HEK293T (cell line): ENCODE data around the gene DDX51.

Source experiments
- CTCF ChIA-PET: fragments of 350-600 bp; formaldehyde crosslinking; extraction: SDS; loops from one replicate; lab custom pipeline; 2021; ENCODE audit warnings: antibody characterized with exemption, inconsistent platforms; lab: Yijun Ruan, JAX
- POLR2A ChIA-PET: fragments of 350-600 bp; formaldehyde crosslinking; extraction: SDS; loops from one replicate; lab custom pipeline; 2020; ENCODE audit warnings: antibody characterized with exemption, inconsistent platforms; lab: Yijun Ruan, JAX
- DNase-seq: peaks from one replicate; pipeline ENCODE4 v3.0.0; 2012; ENCODE audit warnings: mixed read lengths; ENCODE audit errors: extremely low spot score
- ARNT ChIP-seq: fragments of 450-650 bp; IDR thresholded peaks from 2 replicates; pipeline ENCODE4 v1.6.1; 2017; ENCODE audit warnings: mild to moderate bottlenecking
- BHLHE40 ChIP-seq: fragments of 450-650 bp; IDR thresholded peaks from 2 replicates; pipeline ENCODE4 v1.6.1; 2016; ENCODE audit warnings: mild to moderate bottlenecking, moderate library complexity, borderline replicate concordance
- CTBP1 ChIP-seq: fragments of 450-650 bp; IDR thresholded peaks from 2 replicates; pipeline ENCODE4 v1.6.1; 2016; ENCODE audit warnings: borderline replicate concordance
- ELF4 ChIP-seq: fragments of 450-650 bp; IDR thresholded peaks from 2 replicates; pipeline ENCODE4 v1.6.1; 2017; ENCODE audit warnings: antibody characterized with exemption
- FOXA1 ChIP-seq: fragments of 450-650 bp; IDR thresholded peaks from 2 replicates; pipeline ENCODE4 v1.6.1; 2016; ENCODE audit warnings: mild to moderate bottlenecking
- FOXK2 ChIP-seq: fragments of 450-650 bp; IDR thresholded peaks from 2 replicates; pipeline ENCODE4 v1.6.1; 2016; ENCODE audit warnings: mild to moderate bottlenecking
- FOXM1 ChIP-seq: fragments of 450-650 bp; IDR thresholded peaks from 2 replicates; pipeline ENCODE4 v1.6.1; 2017; ENCODE audit warnings: mild to moderate bottlenecking, borderline replicate concordance
- HDGF ChIP-seq: fragments of 450-650 bp; IDR thresholded peaks from 2 replicates; pipeline ENCODE4 v1.6.1; 2017; ENCODE audit warnings: antibody characterized with exemption, borderline replicate concordance
- L3MBTL2 ChIP-seq: fragments of 450-650 bp; conservative IDR thresholded peaks from 2 replicates; pipeline ENCODE4 v1.6.1; 2016; ENCODE audit warnings: mild to moderate bottlenecking
- LEF1 ChIP-seq: fragments of 450-650 bp; IDR thresholded peaks from 2 replicates; pipeline ENCODE4 v1.6.1; 2017; ENCODE audit warnings: mild to moderate bottlenecking, borderline replicate concordance
- NFRKB ChIP-seq: fragments of 450-650 bp; IDR thresholded peaks from 2 replicates; pipeline ENCODE4 v1.6.1; 2016; ENCODE audit warnings: mild to moderate bottlenecking, moderate library complexity
- PKNOX1 ChIP-seq: fragments of 450-650 bp; IDR thresholded peaks from 2 replicates; pipeline ENCODE4 v1.6.1; 2016
- SP1 ChIP-seq: fragments of 450-650 bp; IDR thresholded peaks from 2 replicates; pipeline ENCODE4 v1.6.1; 2017
- SUZ12 ChIP-seq: fragments of 450-650 bp; IDR thresholded peaks from 2 replicates; pipeline ENCODE4 v1.6.1; 2016; ENCODE audit warnings: mild to moderate bottlenecking
- TARDBP ChIP-seq: fragments of 450-650 bp; IDR thresholded peaks from 2 replicates; pipeline ENCODE4 v1.6.1; 2016
- ZNF384 ChIP-seq: fragments of 450-650 bp; IDR thresholded peaks from 2 replicates; pipeline ENCODE4 v1.6.1; 2016

Gene DDX51

DNA sequence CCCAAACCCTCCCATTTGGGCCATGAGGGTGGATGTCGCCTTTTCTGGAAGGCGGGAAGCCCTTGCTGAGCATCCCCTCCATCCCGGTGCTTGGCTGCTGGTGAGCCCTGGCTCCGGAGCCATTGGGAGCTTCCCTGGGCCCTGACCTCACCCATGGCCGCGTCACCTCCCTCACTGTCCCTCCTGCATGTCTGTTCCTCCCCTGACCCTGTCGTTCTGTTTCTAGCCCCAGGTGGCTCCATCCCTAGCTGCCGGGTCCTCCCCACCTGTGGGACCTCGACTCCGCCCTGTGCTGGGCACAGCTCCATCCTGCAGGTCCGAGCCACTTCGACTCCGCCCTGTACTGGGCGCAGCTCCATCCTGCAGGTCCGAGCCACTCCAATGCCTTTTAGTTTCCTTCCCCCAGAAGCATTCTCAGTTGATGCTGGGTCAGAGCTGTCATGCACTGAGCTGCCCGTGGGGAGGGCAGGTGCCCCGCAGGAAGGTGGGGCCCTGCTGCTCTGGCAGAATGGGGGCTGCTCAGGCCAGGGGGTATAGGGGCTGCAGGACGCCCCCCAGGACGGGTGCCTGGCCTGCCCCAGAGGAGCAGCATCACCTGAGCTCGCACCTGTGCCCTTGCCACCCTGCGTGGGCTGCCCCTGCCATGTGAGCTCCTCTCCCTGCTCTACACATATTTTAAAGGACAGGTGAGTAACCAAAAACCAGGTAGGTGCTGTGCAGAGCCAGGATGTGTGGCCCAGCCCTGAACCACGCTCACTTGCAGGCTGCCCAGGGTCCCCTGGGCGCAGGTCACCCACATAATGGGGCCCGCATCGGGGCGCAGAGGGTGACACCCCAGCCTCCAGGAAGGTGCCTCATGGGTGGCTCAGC is 19.2 kb upstream of the DDX51 start:
- TF ChIP-seq L3MBTL2 (no peak), FOXM1 (no peak), CTBP1 (no peak), ZNF384 (no peak), SUZ12 (no peak), HDGF (no peak), TARDBP (no peak), FOXA1 (no peak), FOXK2 (no peak), BHLHE40 (no peak), PKNOX1 (no peak)
- DNase-seq, result no peak
- POLR2A ChIA-PET, result no interaction called here
- CTCF ChIA-PET, result interaction anchor here (0.6 kb wide), 1 partner anchor 31 kb away, joined by 6 read pairs; no protein-coding TSS in a partner anchor

DNA sequence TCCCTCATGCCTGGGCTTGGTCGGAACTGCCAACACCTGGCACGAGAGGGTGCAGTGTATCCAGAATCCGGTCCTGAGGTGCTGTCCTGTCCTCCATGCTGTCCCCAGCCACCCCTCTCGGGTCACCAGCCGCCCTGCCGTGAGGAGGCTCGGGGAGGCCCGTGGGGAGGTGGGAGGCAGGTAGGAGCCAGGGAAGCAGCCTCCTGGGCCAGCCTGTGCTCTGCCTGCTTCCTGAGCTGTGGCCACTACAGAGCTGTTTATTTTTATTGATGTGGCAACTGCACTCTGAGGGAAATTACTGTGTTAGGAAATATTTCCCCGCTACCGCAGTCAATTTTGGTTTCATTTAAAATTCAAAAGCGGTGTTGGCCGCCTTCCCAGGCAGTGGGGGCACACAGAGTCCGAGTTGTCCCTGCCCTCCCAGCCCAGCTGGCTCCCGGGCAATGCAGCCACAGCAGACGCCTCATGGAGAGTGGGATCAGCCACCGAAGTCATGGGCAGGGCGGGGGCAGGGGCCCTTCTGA is 18.5 kb upstream of the DDX51 start:
- POLR2A ChIA-PET, result no interaction called here
- no peak for DNase-seq
- CTCF ChIA-PET, result no interaction called here
- TF ChIP-seq NFRKB (no peak), L3MBTL2 (no peak), FOXK2 (no peak), LEF1 (no peak), BHLHE40 (no peak), TARDBP (no peak), ELF4 (no peak), ARNT (no peak), HDGF (no peak), SP1 (no peak), CTBP1 (no peak), SUZ12 (no peak), PKNOX1 (no peak), ZNF384 (no peak), FOXA1 (no peak)

DNA sequence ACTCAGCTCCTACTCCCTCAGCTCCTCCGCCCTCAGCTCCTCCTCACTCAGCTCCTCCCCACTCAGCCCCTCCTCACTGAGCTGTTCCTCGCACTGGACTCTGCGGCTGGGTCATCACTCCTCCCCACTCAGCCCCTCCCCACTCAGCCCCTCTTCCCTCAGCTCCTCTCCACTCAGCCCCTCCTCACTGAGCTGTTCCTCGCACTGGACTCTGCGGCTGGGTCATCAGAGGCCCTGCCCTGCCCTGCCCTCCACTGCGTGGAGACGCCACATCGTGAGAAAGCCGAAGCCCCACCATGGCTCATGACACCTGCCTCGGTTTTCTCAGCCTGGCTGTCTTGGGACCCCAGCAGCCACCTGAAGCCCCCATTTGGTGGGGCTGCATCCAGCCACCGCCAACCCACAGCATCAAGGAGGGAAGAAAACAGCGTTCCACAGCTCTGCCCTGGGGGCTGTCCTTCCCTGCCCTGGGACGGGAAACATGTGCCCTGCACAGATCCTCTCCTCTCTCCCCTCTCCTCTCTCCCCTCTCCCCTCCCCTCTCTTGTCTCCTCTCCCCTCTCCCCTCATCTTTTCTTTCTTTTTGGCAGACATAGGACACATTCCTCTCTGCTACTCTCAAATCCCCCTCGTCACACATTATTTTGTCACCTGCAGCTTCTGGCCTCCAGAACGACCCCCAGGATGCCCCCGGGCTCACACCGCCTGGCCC is 17.8 kb upstream of the DDX51 start:
- POLR2A ChIA-PET, result no interaction called here
- TF ChIP-seq BHLHE40, result no peak
- TF ChIP-seq NFRKB, result no peak
- CTCF ChIA-PET, result interaction anchor here (0.7 to 1.0 kb wide), 3 partner anchors 49 to 252 kb away, joined by 3 to 7 read pairs (median 3); no protein-coding TSS in a partner anchor
- no peak for DNase-seq

GRCh38 chr12:132161036-132161781 is 17.1 kb upstream of the DDX51 start:
- ChIA-PET CTCF (interaction anchor here (0.7 to 1.0 kb wide), 3 partner anchors 49 to 253 kb away, joined by 3 to 7 read pairs (median 3); no protein-coding TSS in a partner anchor), POLR2A (no interaction called here)
- no peak for DNase-seq
- TF ChIP-seq BHLHE40 (no peak), FOXM1 (no peak), LEF1 (no peak), PKNOX1 (no peak), TARDBP (no peak), FOXK2 (no peak), ZNF384 (no peak), SUZ12 (no peak), CTBP1 (no peak), ELF4 (no peak), L3MBTL2 (no peak), FOXA1 (no peak), HDGF (no peak), SP1 (no peak), ARNT (no peak), NFRKB (no peak)

GRCh38 chr12:132160601-132161035 is 16.5 kb upstream of the DDX51 start:
- CTCF ChIA-PET, result interaction anchor here (1.0 kb wide), 2 partner anchors 59 to 253 kb away, joined by 3 to 7 read pairs; no protein-coding TSS in a partner anchor
- TF ChIP-seq LEF1 (no peak), ZNF384 (no peak), SP1 (no peak), FOXK2 (no peak), CTBP1 (no peak), BHLHE40 (no peak), L3MBTL2 (no peak), NFRKB (no peak), PKNOX1 (no peak), FOXA1 (no peak), ARNT (no peak), TARDBP (no peak), FOXM1 (no peak), HDGF (no peak), ELF4 (no peak), SUZ12 (no peak)
- POLR2A ChIA-PET, result no interaction called here

More at GRCh38 chr12:132160601-132161035, 16.5 kb upstream of the DDX51 start:
- DNase-seq, result no peak
